Upper lobe of left lung (tissue), 4 donors: ENCODE measurements around the gene BCAS3.

Experiments
- EP300 ChIP-seq, 4 donors: sonication (generic); formaldehyde crosslinking; IDR thresholded peaks; one replicate each; pipeline ENCODE4 v1.5.1; 2017; ENCODE audit warnings: antibody characterized with exemption in 4 of 4, control low read depth in 2 of 4
- POLR2A ChIP-seq, 4 donors: fragments of 450-650 bp; IDR thresholded peaks; one replicate each; pipeline ENCODE4 v1.5.1; 2016 to 2017; ENCODE audit warnings: antibody characterized with exemption in 4 of 4, mild to moderate bottlenecking in 2 of 4
- POLR2AphosphoS5 ChIP-seq, 2 donors: sonication (generic); formaldehyde crosslinking; IDR thresholded peaks; one replicate each; pipeline ENCODE4 v1.5.1; 2017; ENCODE audit warnings: antibody characterized with exemption in 2 of 2
- TF ChIP-seq, protein P1 (sequence below), 6 experiments: fragments of 450-650 bp in 4 of 6; fragments of 200-600 bp in 2 of 6; sonication (generic) in 2 of 6; IDR thresholded peaks; one replicate each; pipeline ENCODE4 v1.5.1; 2016 to 2019; ENCODE audit warnings: antibody characterized with exemption in 6 of 6

GRCh38 chr17:61129267-61130254 is 451.9 kb downstream of the BCAS3 start:
- no peak for TF ChIP-seq EP300 (IDR thresholded peaks at IDR 0.05)
- TF ChIP-seq, protein P1, sequence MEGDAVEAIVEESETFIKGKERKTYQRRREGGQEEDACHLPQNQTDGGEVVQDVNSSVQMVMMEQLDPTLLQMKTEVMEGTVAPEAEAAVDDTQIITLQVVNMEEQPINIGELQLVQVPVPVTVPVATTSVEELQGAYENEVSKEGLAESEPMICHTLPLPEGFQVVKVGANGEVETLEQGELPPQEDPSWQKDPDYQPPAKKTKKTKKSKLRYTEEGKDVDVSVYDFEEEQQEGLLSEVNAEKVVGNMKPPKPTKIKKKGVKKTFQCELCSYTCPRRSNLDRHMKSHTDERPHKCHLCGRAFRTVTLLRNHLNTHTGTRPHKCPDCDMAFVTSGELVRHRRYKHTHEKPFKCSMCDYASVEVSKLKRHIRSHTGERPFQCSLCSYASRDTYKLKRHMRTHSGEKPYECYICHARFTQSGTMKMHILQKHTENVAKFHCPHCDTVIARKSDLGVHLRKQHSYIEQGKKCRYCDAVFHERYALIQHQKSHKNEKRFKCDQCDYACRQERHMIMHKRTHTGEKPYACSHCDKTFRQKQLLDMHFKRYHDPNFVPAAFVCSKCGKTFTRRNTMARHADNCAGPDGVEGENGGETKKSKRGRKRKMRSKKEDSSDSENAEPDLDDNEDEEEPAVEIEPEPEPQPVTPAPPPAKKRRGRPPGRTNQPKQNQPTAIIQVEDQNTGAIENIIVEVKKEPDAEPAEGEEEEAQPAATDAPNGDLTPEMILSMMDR (IDR thresholded peaks at IDR 0.05): no peak
- TF ChIP-seq POLR2A (IDR thresholded peaks at IDR 0.05): no peak
- peak in 1 of 2 donors; percentile 55 for TF ChIP-seq POLR2AphosphoS5 (IDR thresholded peaks at IDR 0.05)
